Mesenchymal stem cell (in vitro differentiated cells and primary cell): ENCODE results near the gene EMC9.
"Not testable (repeated sequence)": the region's sequence is repeated elsewhere in the genome, so short reads cannot be mapped to it uniquely, and the experiment has no call there.

Experiments
- DNase-seq: peaks from one replicate; pipeline ENCODE4 v3.0.0-alpha.2; 2013
- H2AFZ ChIP-seq: one replicate; pipeline ENCODE4 v1.6.1; 2013; ENCODE audit warnings: low read depth, mild to moderate bottlenecking, control low read depth, inconsistent platforms, low read length, moderate library complexity
- H2AK5ac ChIP-seq: 2 replicates; pipeline ENCODE4 v1.6.1; 2013; ENCODE audit warnings: low read length, moderate library complexity, mild to moderate bottlenecking, inconsistent platforms; ENCODE audit not compliant: severe bottlenecking
- H2BK120ac ChIP-seq: one replicate; pipeline ENCODE4 v1.6.1; 2013; ENCODE audit warnings: low read depth, mild to moderate bottlenecking, inconsistent platforms, low read length, moderate library complexity
- H2BK12ac ChIP-seq, 2 experiments: one replicate each; pipeline ENCODE4 v1.6.1; 2013; ENCODE audit warnings: inconsistent platforms in 2 of 2, low read length in 2 of 2, mild to moderate bottlenecking in 2 of 2, moderate library complexity in 2 of 2, control low read depth in 1 of 2
- H2BK15ac ChIP-seq: one replicate; pipeline ENCODE4 v1.6.1; 2013; ENCODE audit warnings: mild to moderate bottlenecking, low read depth, inconsistent platforms; ENCODE audit not compliant: poor library complexity, severe bottlenecking
- H2BK5ac ChIP-seq: 2 replicates; pipeline ENCODE4 v1.6.1; 2013; ENCODE audit warnings: low read depth, mild to moderate bottlenecking, low read length, control low read depth, inconsistent platforms; ENCODE audit not compliant: poor library complexity, severe bottlenecking
- H3K14ac ChIP-seq, 2 experiments: one replicate each; pipeline ENCODE4 v1.6.1; 2013; ENCODE audit warnings: inconsistent platforms in 2 of 2, low read length in 2 of 2, control low read depth in 1 of 2, mild to moderate bottlenecking in 1 of 2, moderate library complexity in 1 of 2
- H3K18ac ChIP-seq, 2 experiments: one replicate each; pipeline ENCODE4 v1.6.1; 2013; ENCODE audit warnings: inconsistent platforms in 2 of 2, low read length in 2 of 2, control low read depth in 1 of 2, low read depth in 1 of 2, mild to moderate bottlenecking in 1 of 2
- H3K23ac ChIP-seq, 2 experiments: one replicate each; pipeline ENCODE4 v1.6.1; 2013; ENCODE audit warnings: inconsistent platforms in 2 of 2, low read length in 2 of 2, mild to moderate bottlenecking in 2 of 2, moderate library complexity in 2 of 2, control low read depth in 1 of 2
- H3K27ac ChIP-seq: 2 replicates; pipeline ENCODE4 v1.5.1; 2013; ENCODE audit warnings: mild to moderate bottlenecking, moderate library complexity, low read length, control low read depth, inconsistent platforms; ENCODE audit not compliant: poor library complexity, severe bottlenecking
- H3K27me3 ChIP-seq, 2 experiments: 2 replicates each; pipeline versions ENCODE4 v1.6.1 to v1.7.0; 2013; ENCODE audit warnings: low read length in 2 of 2, mild to moderate bottlenecking in 2 of 2, moderate library complexity in 2 of 2, control low read depth in 1 of 2, inconsistent platforms in 1 of 2; ENCODE audit not compliant: control insufficient read depth in 1 of 2, insufficient read depth in 1 of 2
- H3K36me3 ChIP-seq, 2 experiments: 2 replicates each; pipeline versions ENCODE4 v1.6.1 to v1.7.0; 2013; ENCODE audit warnings: low read length in 2 of 2, control low read depth in 1 of 2, inconsistent platforms in 1 of 2, low read depth in 1 of 2, mild to moderate bottlenecking in 1 of 2; ENCODE audit not compliant: insufficient read depth in 2 of 2, control insufficient read depth in 1 of 2
- H3K4ac ChIP-seq, 2 experiments: one replicate each; pipeline ENCODE4 v1.6.1; 2013; ENCODE audit warnings: inconsistent platforms in 2 of 2, low read length in 2 of 2, mild to moderate bottlenecking in 2 of 2, moderate library complexity in 2 of 2, control low read depth in 1 of 2, low read depth in 1 of 2
- H3K4me1 ChIP-seq: 2 replicates; pipeline ENCODE4 v1.6.1; 2013; ENCODE audit warnings: low read depth, low read length, control low read depth; ENCODE audit not compliant: control insufficient read depth, insufficient read depth
- H3K4me2 ChIP-seq: 2 replicates; pipeline ENCODE4 v1.6.1; 2013; ENCODE audit warnings: low read length, mild to moderate bottlenecking, inconsistent platforms; ENCODE audit not compliant: poor library complexity, severe bottlenecking
- H3K4me3 ChIP-seq, 2 experiments: 2 replicates each; pipeline versions ENCODE4 v1.5.1 to v1.7.0; 2013; ENCODE audit warnings: low read length in 2 of 2, mild to moderate bottlenecking in 2 of 2, control low read depth in 1 of 2, low read depth in 1 of 2; ENCODE audit not compliant: insufficient read depth in 1 of 2
- H3K79me1 ChIP-seq: replicated peaks from 2 replicates; pipeline ENCODE4 v1.6.1; 2013; ENCODE audit warnings: mild to moderate bottlenecking, control low read depth, low read length, inconsistent platforms; ENCODE audit not compliant: poor library complexity, severe bottlenecking
- H3K9ac ChIP-seq: 2 replicates; pipeline ENCODE4 v1.7.0; 2013; ENCODE audit warnings: mild to moderate bottlenecking, low read length, moderate library complexity
- H3K9me3 ChIP-seq: 2 replicates; pipeline ENCODE4 v1.7.0; 2013; ENCODE audit warnings: mild to moderate bottlenecking, low read length; ENCODE audit not compliant: control insufficient read depth
- H4K8ac ChIP-seq: one replicate; pipeline ENCODE4 v1.6.1; 2013; ENCODE audit warnings: inconsistent platforms, mild to moderate bottlenecking, low read length, moderate library complexity
- H4K91ac ChIP-seq: one replicate; pipeline ENCODE4 v1.6.1; 2013; ENCODE audit warnings: mild to moderate bottlenecking, low read length, inconsistent platforms
- WGBS: methylation state at CpG from one replicate; pipeline ENCODE4 v1.1.7; 2013; ENCODE audit warnings: mixed read lengths; 5-methylcytosine and 5-hydroxymethylcytosine counted together

The EMC9 gene

GRCh38 chr14:24105609-24106239 lies 35.7 kb downstream of the EMC9 start:
- H2BK12ac ChIP-seq, H3K4me1 ChIP-seq, H3K14ac ChIP-seq, H3K18ac ChIP-seq, H2BK15ac ChIP-seq, H3K4me2 ChIP-seq, H2BK5ac ChIP-seq, H3K4ac ChIP-seq, H3K79me1 ChIP-seq, DNase-seq, H3K27me3 ChIP-seq, H2BK120ac ChIP-seq, H2AK5ac ChIP-seq, H3K9me3 ChIP-seq, H4K8ac ChIP-seq, H4K91ac ChIP-seq, H3K27ac ChIP-seq, H3K23ac ChIP-seq, H2AFZ ChIP-seq, H3K9ac ChIP-seq, H3K4me3 ChIP-seq: not testable (repeated sequence)
- WGBS, result 87% methylated on average over 8 of the region's 8 CpGs
- peaks cover 10 to 12% of the 10 kb centered on the region in 2 experiments for H3K36me3 ChIP-seq

DNA sequence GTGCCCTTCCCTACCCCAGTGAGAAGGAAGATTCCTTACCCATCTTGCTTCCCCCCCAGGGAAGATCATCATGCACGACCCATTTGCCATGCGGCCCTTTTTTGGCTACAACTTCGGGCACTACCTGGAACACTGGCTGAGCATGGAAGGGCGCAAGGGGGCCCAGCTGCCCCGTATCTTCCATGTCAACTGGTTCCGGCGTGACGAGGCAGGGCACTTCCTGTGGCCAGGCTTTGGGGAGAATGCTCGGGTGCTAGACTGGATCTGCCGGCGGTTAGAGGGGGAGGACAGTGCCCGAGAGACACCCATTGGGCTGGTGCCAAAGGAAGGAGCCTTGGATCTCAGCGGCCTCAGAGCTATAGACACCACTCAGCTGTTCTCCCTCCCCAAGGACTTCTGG lies 37.9 kb downstream of the EMC9 start:
- Histone ChIP-seq H3K27ac (no peak overlapping the region), H3K18ac (no peak overlapping the region), H3K79me1 (no peaks in the 10 kb centered on the region), H2BK15ac (no peak overlapping the region), H4K8ac (no peak overlapping the region), H3K4me3 (no peak overlapping the region), H2AFZ (no peak overlapping the region), H3K9me3 (no peaks in the 10 kb centered on the region), H3K23ac (no peak overlapping the region), H4K91ac (no peak overlapping the region), H3K4me1 (no peaks in the 10 kb centered on the region), H3K9ac (no peak overlapping the region), H3K14ac (no peak overlapping the region), H3K4me2 (no peak overlapping the region), H3K4ac (no peak overlapping the region), H3K36me3 (peaks cover 20 to 26% of the 10 kb centered on the region in 2 experiments), H2BK12ac (no peak overlapping the region), H2BK5ac (no peak overlapping the region), H2AK5ac (no peak overlapping the region), H2BK120ac (no peak overlapping the region), H3K27me3 (no peaks in the 10 kb centered on the region)
- 98% methylated on average over 13 of the region's 13 CpGs for WGBS
- DNase-seq, result no peak

DNA sequence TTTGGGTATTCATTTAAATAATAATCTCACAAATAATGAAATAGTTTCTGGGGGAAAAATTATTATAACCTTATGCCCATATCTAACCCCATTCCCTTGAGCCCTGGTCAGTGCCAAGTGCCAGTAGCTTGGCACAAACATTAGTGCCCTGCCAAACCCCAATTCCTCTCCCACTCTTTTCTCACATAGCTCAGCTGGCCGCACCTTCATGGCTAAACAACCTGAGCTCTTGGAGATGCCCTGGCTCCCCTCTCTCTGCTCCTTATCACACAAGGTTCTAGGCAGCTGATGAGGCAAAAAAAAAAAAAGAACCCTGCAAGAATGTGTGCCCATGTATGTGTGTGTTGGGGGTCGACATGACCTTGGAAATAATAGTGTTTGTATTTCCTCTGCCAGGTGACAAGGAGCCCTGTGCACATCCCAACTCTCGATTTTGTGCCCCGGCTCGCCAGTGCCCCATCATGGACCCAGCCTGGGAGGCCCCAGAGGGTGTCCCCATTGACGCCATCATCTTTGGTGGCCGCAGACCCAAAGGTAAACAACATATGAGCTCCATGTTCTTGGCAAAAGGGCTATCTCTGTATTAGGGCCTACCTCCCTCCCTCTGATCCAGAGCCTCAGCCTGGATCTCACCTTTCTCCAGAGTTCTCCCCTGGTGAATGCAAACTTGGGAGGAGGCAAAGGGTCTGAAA lies 38.9 kb downstream of the EMC9 start:
- H2BK15ac ChIP-seq, result no peak overlapping the region
- no peak overlapping the region for H2BK120ac ChIP-seq
- H3K4ac ChIP-seq, result no peak overlapping the region
- H3K79me1 ChIP-seq, result peaks cover 2% of the 10 kb centered on the region
- no peak overlapping the region for H3K4me2 ChIP-seq
- no peaks in the 10 kb centered on the region for H3K27me3 ChIP-seq
- no peak overlapping the region for H3K27ac ChIP-seq
- H2BK5ac ChIP-seq, result no peak overlapping the region
- no peak overlapping the region for H2AK5ac ChIP-seq
- peaks cover 20 to 33% of the 10 kb centered on the region in 2 experiments for H3K36me3 ChIP-seq
- no peak overlapping the region for H3K4me3 ChIP-seq
- no peak overlapping the region for H4K91ac ChIP-seq
- no peak overlapping the region for H2BK12ac ChIP-seq
- WGBS, result 90% methylated on average over 7 of the region's 7 CpGs
- H3K23ac ChIP-seq, result no peak overlapping the region
- no peak for DNase-seq
- no peaks in the 10 kb centered on the region for H3K9me3 ChIP-seq
- H2AFZ ChIP-seq, result no peak overlapping the region
- H3K9ac ChIP-seq, result no peak overlapping the region
- no peak overlapping the region for H4K8ac ChIP-seq
- no peak overlapping the region for H3K18ac ChIP-seq
- no peaks in the 10 kb centered on the region for H3K4me1 ChIP-seq
- H3K14ac ChIP-seq, result no peak overlapping the region

DNA sequence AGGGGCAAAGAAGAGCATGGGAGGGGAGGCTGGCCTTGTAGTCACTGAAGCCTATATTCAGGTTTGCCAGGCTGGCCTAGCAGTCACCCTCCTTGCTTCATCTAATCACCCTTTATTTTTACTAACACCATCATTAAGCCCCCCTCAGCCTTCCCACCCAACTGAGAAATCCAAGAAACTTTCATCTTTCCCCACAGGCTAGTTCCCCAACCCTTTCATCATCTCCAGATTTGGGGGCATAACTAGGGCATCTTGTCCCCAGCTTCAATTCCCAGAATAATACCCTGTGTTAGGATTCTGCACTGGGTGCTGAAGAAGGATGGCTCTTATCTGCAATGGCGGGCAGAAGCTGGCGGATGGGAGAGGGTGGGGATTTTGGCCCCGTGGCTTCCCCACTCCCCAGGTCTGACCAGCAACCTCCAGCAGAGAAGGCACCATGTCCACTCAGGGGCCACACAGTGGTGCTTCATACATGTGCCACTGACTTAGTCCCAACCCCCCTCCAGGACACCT lies 40.4 kb downstream of the EMC9 start:
- Histone ChIP-seq H2BK120ac (no peak overlapping the region), H3K4me2 (no peak overlapping the region), H3K23ac (no peak overlapping the region), H3K27ac (no peak overlapping the region), H3K4me3 (no peak overlapping the region), H3K27me3 (no peaks in the 10 kb centered on the region), H3K14ac (no peak overlapping the region), H3K4me1 (no peaks in the 10 kb centered on the region), H3K9me3 (no peaks in the 10 kb centered on the region), H2BK5ac (no peak overlapping the region), H3K9ac (no peak overlapping the region), H3K79me1 (peaks cover 8% of the 10 kb centered on the region), H3K4ac (no peak overlapping the region), H2BK15ac (no peak overlapping the region), H4K91ac (no peak overlapping the region), H2BK12ac (no peak overlapping the region), H2AK5ac (no peak overlapping the region), H3K36me3 (peaks cover 20 to 37% of the 10 kb centered on the region in 2 experiments), H4K8ac (no peak overlapping the region), H3K18ac (no peak overlapping the region), H2AFZ (no peak overlapping the region)
- no peak for DNase-seq
- 96% methylated on average over 3 of the region's 3 CpGs for WGBS
